ENCODE measurements around the gene RHD. TPM values are rescaled to one million over a fixed set of nuclear protein-coding genes. Genes with fewer than 3 reads are reported as not detected.
"Not testable (repeated sequence)": the region's sequence is repeated elsewhere in the genome, so short reads cannot be mapped to it uniquely, and the experiment has no call there.

Gene RHD
- polyA plus RNA-seq, 3 donors, result 0.53 TPM; not detected in 2

GRCh38 chr1:25360596-25361581 lies 88.6 kb downstream of the RHD start:
- Histone ChIP-seq H3K27me3 (ENCODE audit: control insufficient read depth in 2 of 2, insufficient read depth in 2 of 2, low read length in 2 of 2) (no peaks in the 10 kb centered on the region), H3K9me3 (replicated peaks in 1 of 2; ENCODE audit: control insufficient read depth in 1 of 2, insufficient read depth in 1 of 2, low read length in 2 of 2) (no peaks in the 10 kb centered on the region), H3K27ac (ENCODE audit: low read depth in 1 of 2, low read length in 2 of 2) (peak overlapping the region in 1 of 2 donors; percentile 40), H3K4me1 (ENCODE audit: control insufficient read depth in 1 of 2, insufficient read depth in 2 of 2, low read length in 2 of 2) (no peaks in the 10 kb centered on the region), H4K20me1 (ENCODE audit: insufficient read depth, low read length) (peaks cover 8% of the 10 kb centered on the region), H3K36me3 (replicated peaks in 1 of 2; ENCODE audit: control insufficient read depth in 1 of 2, insufficient read depth in 2 of 2, low read length in 2 of 2) (peaks cover 52 to 63% of the 10 kb centered on the region in 2 donors), H3K9ac (ENCODE audit: insufficient read depth, low read length, poor library complexity, severe bottlenecking) (no peak overlapping the region), H2AFZ (ENCODE audit: insufficient read depth, low read depth, low read length, poor library complexity, severe bottlenecking) (no peak overlapping the region), H3K4me3 (replicated peaks in 1 of 3; ENCODE audit: low read depth in 2 of 3, low read length in 3 of 3) (no peak overlapping the region), H3K79me2 (ENCODE audit: insufficient read depth, low read length) (no peaks in the 10 kb centered on the region), H3K4me2 (replicated peaks; ENCODE audit: extremely low read depth, low read length, poor library complexity, severe bottlenecking) (no peak overlapping the region)
- Mint-ChIP-seq H3K27ac (peak overlapping the region in 3 of 7 donors; percentile 7 to 23 (median 16)), H3K4me1 (peaks cover 2% of the 10 kb centered on the region), H3K36me3 (peaks cover 48 to 64% of the 10 kb centered on the region in 2 donors), H3K4me3 (no peak overlapping the region), H3K27me3 (ENCODE audit: low read depth in 3 of 3) (no peaks in the 10 kb centered on the region), H3K9me3 (no peaks in the 10 kb centered on the region)
- TF ChIP-seq CTCF (IDR thresholded peaks at IDR 0.05), result no peak
- WGBS (ENCODE audit: insufficient coverage), result 100% methylated on average over 1 of the region's 7 CpGs
- intact Hi-C loops (cut with micrococcal nuclease), result no loop called here
- no peak for DNase-seq

GRCh38 chr1:25361901-25362300 lies 89.6 kb downstream of the RHD start:
- Histone ChIP-seq H3K9me3 (replicated peaks in 1 of 2; ENCODE audit: control insufficient read depth in 1 of 2, insufficient read depth in 1 of 2, low read length in 2 of 2) (no peaks in the 10 kb centered on the region), H3K4me2 (replicated peaks; ENCODE audit: extremely low read depth, low read length, poor library complexity, severe bottlenecking) (no peak overlapping the region), H3K4me3 (replicated peaks in 1 of 3; ENCODE audit: low read depth in 2 of 3, low read length in 3 of 3) (no peak overlapping the region), H3K79me2 (ENCODE audit: insufficient read depth, low read length) (no peaks in the 10 kb centered on the region), H3K27me3 (ENCODE audit: control insufficient read depth in 2 of 2, insufficient read depth in 2 of 2, low read length in 2 of 2) (no peaks in the 10 kb centered on the region), H2AFZ (ENCODE audit: insufficient read depth, low read depth, low read length, poor library complexity, severe bottlenecking) (no peak overlapping the region), H3K27ac (ENCODE audit: low read depth in 1 of 2, low read length in 2 of 2) (peak overlapping the region in 1 of 2 donors; percentile 40), H3K9ac (ENCODE audit: insufficient read depth, low read length, poor library complexity, severe bottlenecking) (no peak overlapping the region), H3K4me1 (ENCODE audit: control insufficient read depth in 1 of 2, insufficient read depth in 2 of 2, low read length in 2 of 2) (no peaks in the 10 kb centered on the region), H4K20me1 (ENCODE audit: insufficient read depth, low read length) (no peaks in the 10 kb centered on the region), H3K36me3 (replicated peaks in 1 of 2; ENCODE audit: control insufficient read depth in 1 of 2, insufficient read depth in 2 of 2, low read length in 2 of 2) (peaks cover 41 to 53% of the 10 kb centered on the region in 2 donors)
- Mint-ChIP-seq H3K27me3 (ENCODE audit: low read depth in 3 of 3) (no peaks in the 10 kb centered on the region), H3K9me3 (no peaks in the 10 kb centered on the region), H3K4me1 (peaks cover 2% of the 10 kb centered on the region), H3K4me3 (no peak overlapping the region), H3K36me3 (peaks cover 42 to 55% of the 10 kb centered on the region in 2 donors), H3K27ac (peak overlapping the region in 3 of 7 donors; percentile 7 to 76 (median 66))
- TF ChIP-seq CTCF (IDR thresholded peaks at IDR 0.05), result no peak
- 100% methylated on average over 1 of the region's 2 CpGs for WGBS (ENCODE audit: insufficient coverage)
- no peak for DNase-seq
- intact Hi-C loops (cut with micrococcal nuclease), result no loop called here

GRCh38 chr1:25362634-25363559 lies 90.6 kb downstream of the RHD start:
- WGBS (ENCODE audit: insufficient coverage), result no CpG with 5 or more reads among the region's 17 CpGs
- H3K9me3 ChIP-seq (replicated peaks in 1 of 2; ENCODE audit: control insufficient read depth in 1 of 2, insufficient read depth in 1 of 2, low read length in 2 of 2); H3K27ac ChIP-seq (ENCODE audit: low read depth in 1 of 2, low read length in 2 of 2); intact Hi-C loops (cut with micrococcal nuclease); H3K9ac ChIP-seq (ENCODE audit: insufficient read depth, low read length, poor library complexity, severe bottlenecking); H3K4me1 Mint-ChIP-seq; H2AFZ ChIP-seq (ENCODE audit: insufficient read depth, low read depth, low read length, poor library complexity, severe bottlenecking); H4K20me1 ChIP-seq (ENCODE audit: insufficient read depth, low read length); H3K79me2 ChIP-seq (ENCODE audit: insufficient read depth, low read length); H3K4me2 ChIP-seq (replicated peaks; ENCODE audit: extremely low read depth, low read length, poor library complexity, severe bottlenecking); H3K4me1 ChIP-seq (ENCODE audit: control insufficient read depth in 1 of 2, insufficient read depth in 2 of 2, low read length in 2 of 2); H3K27me3 Mint-ChIP-seq (ENCODE audit: low read depth in 3 of 3); H3K27ac Mint-ChIP-seq; H3K9me3 Mint-ChIP-seq; H3K4me3 ChIP-seq (replicated peaks in 1 of 3; ENCODE audit: low read depth in 2 of 3, low read length in 3 of 3); H3K27me3 ChIP-seq (ENCODE audit: control insufficient read depth in 2 of 2, insufficient read depth in 2 of 2, low read length in 2 of 2); DNase-seq; H3K4me3 Mint-ChIP-seq: not testable (repeated sequence)
- peaks cover 33 to 45% of the 10 kb centered on the region in 2 donors for H3K36me3 Mint-ChIP-seq
- peaks cover 37 to 43% of the 10 kb centered on the region in 2 donors for H3K36me3 ChIP-seq (replicated peaks in 1 of 2; ENCODE audit: control insufficient read depth in 1 of 2, insufficient read depth in 2 of 2, low read length in 2 of 2)

Measured in CD14-positive monocyte (primary cell).